Sigmoid colon (tissue), 7 donors: ENCODE data around the gene PANK2. TPM values are rescaled to one million over a fixed set of nuclear protein-coding genes. Genes with fewer than 3 reads are reported as not detected.
"Not testable (repeated sequence)": the region's sequence is repeated elsewhere in the genome, so short reads cannot be mapped to it uniquely, and the experiment has no call there.

ENCODE experiments used
- DNase-seq: peaks from one replicate; pipeline ENCODE4 v3.0.0-alpha.2; 2019
- H3K27ac ChIP-seq, 4 donors: fragments of 200-600 bp; sonication (generic); one replicate each; pipeline ENCODE4 v1.5.1; 2016 to 2019; ENCODE audit warnings: mild to moderate bottlenecking in 1 of 4
- H3K27me3 ChIP-seq, 3 donors: fragments of 200-600 bp; sonication (generic); one replicate each; pipeline ENCODE4 v1.5.1; 2019; ENCODE audit warnings: mild to moderate bottlenecking in 1 of 3
- H3K36me3 ChIP-seq, 4 donors: fragments of 200-600 bp; sonication (generic); one replicate each; pipeline ENCODE4 v1.5.1; 2016 to 2019
- H3K4me1 ChIP-seq, 4 donors: fragments of 200-600 bp; sonication (generic); one replicate each; pipeline ENCODE4 v1.5.1; 2017 to 2019
- H3K4me3 ChIP-seq, 4 donors: fragments of 200-600 bp; sonication (generic); one replicate each; pipeline ENCODE4 v1.5.1; 2017 to 2019; ENCODE audit warnings: mild to moderate bottlenecking in 2 of 4, moderate library complexity in 1 of 4
- H3K9me3 ChIP-seq, 4 donors: fragments of 200-600 bp in 3 of 4; sonication (generic) in 3 of 4; one replicate each; pipeline versions ENCODE4 v1.5.1 to v1.6.1; 2013 to 2019
- EP300 ChIP-seq, 4 donors: sonication (generic); formaldehyde crosslinking; IDR thresholded peaks; one replicate each; pipeline ENCODE4 v1.6.1; 2017; ENCODE audit warnings: antibody characterized with exemption in 4 of 4
- POLR2A ChIP-seq, 2 donors: fragments of 450-650 bp; IDR thresholded peaks; one replicate each; pipeline ENCODE4 v1.6.1; 2016; ENCODE audit warnings: antibody characterized with exemption in 2 of 2, mild to moderate bottlenecking in 2 of 2, moderate library complexity in 2 of 2
- POLR2AphosphoS5 ChIP-seq, 4 donors: sonication (generic); formaldehyde crosslinking; IDR thresholded peaks; one replicate each; pipeline ENCODE4 v1.6.1; 2017; ENCODE audit warnings: antibody characterized with exemption in 4 of 4
- WGBS, 2 donors: extraction: QIAGEN DNeasy Blood & Tissue Kit; methylation state at CpG; one replicate each; pipeline ENCODE4 v1.1.7; 2013; 5-methylcytosine and 5-hydroxymethylcytosine counted together
- intact Hi-C: fragments of 100-400 bp; cut with DNase I; formaldehyde crosslinking; loops from one replicate; pipeline ENCODE4 v1.15.1; 2023
- polyA plus RNA-seq, 3 donors: library from polyadenylated mRNA; stranded (reverse); fragments of 200-250 nt; gene quantifications; one replicate each; pipeline ENCODE4 v1.2.3, GENCODE V29; 2013
- total RNA-seq, 4 donors: library from RNA; depleted of rRNA; stranded (reverse); fragments of >200 nt; gene quantifications; one replicate each; pipeline ENCODE4 v1.1.0, GENCODE V29; 2016
- TF ChIP-seq, protein P1 (sequence below), 4 experiments: fragments of 450-650 bp in 3 of 4; fragments of 200-600 bp in 1 of 4; IDR thresholded peaks; one replicate each; pipeline ENCODE4 v1.5.1; 2016 to 2019; ENCODE audit warnings: antibody characterized with exemption in 4 of 4, mild to moderate bottlenecking in 3 of 4, moderate library complexity in 2 of 4
- donor health status: healthy with polysubstance abuse.
- donor health status: Bipolar disorder and iron deficiency.
- donor health status: healthy.

Gene PANK2
- total and polyA plus RNA-seq, 7 donors: 16.2 to 43.2 (median 35.1) TPM

DNA sequence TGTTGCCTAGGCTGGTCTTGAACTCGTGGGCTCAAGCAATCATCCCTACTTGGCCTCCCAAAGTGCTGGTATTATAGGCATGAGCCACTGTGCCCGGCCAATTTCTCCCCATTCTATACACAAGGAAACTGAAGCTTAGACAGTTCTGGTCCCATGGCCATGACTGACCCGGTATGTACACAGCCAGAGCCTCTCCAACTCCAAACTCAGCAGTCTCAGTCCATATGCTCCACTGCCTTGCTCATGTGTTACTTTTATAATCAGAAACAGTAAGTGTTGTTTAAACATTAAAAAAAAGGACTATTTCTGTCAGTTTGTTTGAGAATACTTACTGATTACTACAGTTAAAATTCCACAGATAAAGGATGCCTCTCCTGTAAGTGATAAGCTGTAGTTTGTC, 75.5 kb downstream of the PANK2 start:
- Histone ChIP-seq H3K4me3 (no peak overlapping the region), H3K27me3 (no peaks in the 10 kb centered on the region), H3K36me3 (peaks cover 0 to 4% (median 0%) of the 10 kb centered on the region in 4 donors), H3K9me3 (no peaks in the 10 kb centered on the region), H3K4me1 (no peaks in the 10 kb centered on the region), H3K27ac (no peak overlapping the region)
- no peak for DNase-seq
- intact Hi-C loops: no loop called here
- TF ChIP-seq POLR2A (IDR thresholded peaks at IDR 0.05) (no peak), POLR2AphosphoS5 (IDR thresholded peaks at IDR 0.05) (no peak), EP300 (IDR thresholded peaks at IDR 0.05) (no peak)
- TF ChIP-seq, protein P1, sequence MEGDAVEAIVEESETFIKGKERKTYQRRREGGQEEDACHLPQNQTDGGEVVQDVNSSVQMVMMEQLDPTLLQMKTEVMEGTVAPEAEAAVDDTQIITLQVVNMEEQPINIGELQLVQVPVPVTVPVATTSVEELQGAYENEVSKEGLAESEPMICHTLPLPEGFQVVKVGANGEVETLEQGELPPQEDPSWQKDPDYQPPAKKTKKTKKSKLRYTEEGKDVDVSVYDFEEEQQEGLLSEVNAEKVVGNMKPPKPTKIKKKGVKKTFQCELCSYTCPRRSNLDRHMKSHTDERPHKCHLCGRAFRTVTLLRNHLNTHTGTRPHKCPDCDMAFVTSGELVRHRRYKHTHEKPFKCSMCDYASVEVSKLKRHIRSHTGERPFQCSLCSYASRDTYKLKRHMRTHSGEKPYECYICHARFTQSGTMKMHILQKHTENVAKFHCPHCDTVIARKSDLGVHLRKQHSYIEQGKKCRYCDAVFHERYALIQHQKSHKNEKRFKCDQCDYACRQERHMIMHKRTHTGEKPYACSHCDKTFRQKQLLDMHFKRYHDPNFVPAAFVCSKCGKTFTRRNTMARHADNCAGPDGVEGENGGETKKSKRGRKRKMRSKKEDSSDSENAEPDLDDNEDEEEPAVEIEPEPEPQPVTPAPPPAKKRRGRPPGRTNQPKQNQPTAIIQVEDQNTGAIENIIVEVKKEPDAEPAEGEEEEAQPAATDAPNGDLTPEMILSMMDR (IDR thresholded peaks at IDR 0.05): no peak
- WGBS, 2 donors: 80 to 84% methylated on average over 3 of the region's 3 CpGs

DNA sequence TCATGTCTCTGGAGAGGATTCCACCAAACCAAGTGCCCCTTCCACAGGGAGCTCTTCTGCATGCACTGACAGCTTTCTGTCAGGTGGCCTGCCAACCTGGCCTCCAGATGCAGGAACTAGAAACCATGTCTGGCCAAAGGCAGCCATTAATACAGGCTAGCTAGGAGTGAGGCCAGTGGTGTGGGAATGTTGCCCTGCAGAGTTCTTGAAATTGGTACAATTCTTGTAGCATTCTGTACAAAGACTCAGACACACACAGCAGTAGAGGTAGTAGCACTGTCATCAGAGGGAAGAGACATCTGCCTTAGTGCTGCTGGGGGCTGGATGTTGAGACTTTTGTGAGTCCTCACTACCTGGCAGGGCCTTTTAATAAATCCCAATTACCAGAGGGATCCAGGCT, 77.4 kb downstream of the PANK2 start:
- intact Hi-C loops: no loop called here
- H3K4me3 ChIP-seq: no peak overlapping the region
- no peaks in the 10 kb centered on the region for H3K27me3 ChIP-seq
- no peaks in the 10 kb centered on the region for H3K36me3 ChIP-seq
- no peaks in the 10 kb centered on the region for H3K4me1 ChIP-seq
- no peaks in the 10 kb centered on the region for H3K9me3 ChIP-seq
- TF ChIP-seq, protein P1 (IDR thresholded peaks at IDR 0.05): no peak
- TF ChIP-seq POLR2A (IDR thresholded peaks at IDR 0.05) (no peak), POLR2AphosphoS5 (IDR thresholded peaks at IDR 0.05) (no peak), EP300 (IDR thresholded peaks at IDR 0.05) (no peak)
- DNase-seq: no peak
- H3K27ac ChIP-seq: no peak overlapping the region

DNA sequence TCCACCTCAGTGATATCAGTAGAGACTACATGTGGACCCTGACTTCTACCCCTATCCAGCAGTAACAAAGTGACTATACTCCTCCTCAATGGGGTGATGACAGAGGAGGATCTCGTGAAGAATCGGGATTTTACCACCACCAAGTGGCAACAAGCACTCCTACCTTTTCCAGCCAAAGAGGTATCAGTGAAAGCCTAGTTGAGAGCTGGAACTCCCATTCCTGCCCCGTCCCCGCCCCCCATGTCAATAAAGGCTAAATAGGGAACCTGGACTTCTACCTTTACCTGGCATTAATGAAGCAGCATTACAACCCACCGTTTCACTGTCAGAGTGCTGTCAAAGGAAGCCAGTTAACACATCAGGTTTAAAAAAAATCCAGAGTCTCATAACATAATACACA, 80.8 kb downstream of the PANK2 start:
- Histone ChIP-seq H3K9me3 (peaks cover 0 to 2% (median 0%) of the 10 kb centered on the region in 4 donors), H3K4me1 (no peaks in the 10 kb centered on the region), H3K27me3 (no peaks in the 10 kb centered on the region), H3K4me3 (no peak overlapping the region), H3K27ac (no peak overlapping the region), H3K36me3 (no peaks in the 10 kb centered on the region)
- WGBS, 2 donors: 31 to 80% methylated on average over 5 of the region's 5 CpGs
- no peak for TF ChIP-seq EP300 (IDR thresholded peaks at IDR 0.05)
- TF ChIP-seq POLR2AphosphoS5 (IDR thresholded peaks at IDR 0.05): no peak
- no peak for TF ChIP-seq POLR2A (IDR thresholded peaks at IDR 0.05)
- TF ChIP-seq, protein P1 (IDR thresholded peaks at IDR 0.05): no peak
- DNase-seq: no peak
- intact Hi-C loops: no loop called here

DNA sequence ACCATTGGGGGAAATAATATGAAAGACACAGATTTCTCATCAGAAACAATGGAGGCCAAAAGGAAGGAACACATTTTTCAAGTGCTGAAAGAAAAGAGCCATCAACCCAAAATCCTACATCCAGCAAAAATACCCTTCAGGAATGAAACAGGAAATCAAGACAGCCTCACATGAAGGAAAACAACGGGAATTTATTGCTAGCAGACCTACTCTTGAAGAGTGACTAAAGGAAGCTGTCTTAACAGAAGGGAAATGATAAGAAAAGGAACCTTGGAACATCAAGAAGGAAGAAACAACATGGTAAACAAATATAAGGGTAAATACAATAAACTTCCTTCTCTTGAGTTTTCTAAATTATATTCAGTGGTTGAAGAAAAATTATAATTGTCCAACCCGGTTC, 82.0 kb downstream of the PANK2 start:
- Histone ChIP-seq H3K36me3 (no peaks in the 10 kb centered on the region), H3K4me1 (no peaks in the 10 kb centered on the region), H3K4me3 (no peak overlapping the region), H3K9me3 (peaks cover 0 to 2% (median 0%) of the 10 kb centered on the region in 4 donors), H3K27me3 (no peaks in the 10 kb centered on the region), H3K27ac (no peak overlapping the region)
- 25 to 68% methylated on average over 2 of the region's 2 CpGs for WGBS, 2 donors
- DNase-seq: no peak
- intact Hi-C loops: no loop called here
- TF ChIP-seq, protein P1 (IDR thresholded peaks at IDR 0.05): no peak
- TF ChIP-seq EP300 (IDR thresholded peaks at IDR 0.05): no peak
- TF ChIP-seq POLR2AphosphoS5 (IDR thresholded peaks at IDR 0.05): no peak
- no peak for TF ChIP-seq POLR2A (IDR thresholded peaks at IDR 0.05)

DNA sequence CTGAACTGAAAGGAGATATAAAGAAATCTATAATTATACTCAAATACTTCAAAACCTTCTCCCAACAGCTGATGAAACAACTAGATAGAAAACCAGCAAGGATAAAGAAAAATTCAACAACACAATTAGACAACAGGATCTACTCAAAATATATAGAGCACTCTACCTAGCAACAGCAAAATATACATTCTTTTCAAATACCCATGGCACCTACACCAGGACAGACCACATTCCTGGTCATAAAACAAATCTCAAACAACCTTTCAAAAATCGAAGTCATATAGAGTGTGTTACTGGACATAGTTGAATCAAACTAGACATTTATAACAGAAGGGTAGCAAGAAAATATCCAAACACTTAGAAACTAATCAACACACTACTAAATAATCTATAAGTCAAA, 83.0 kb downstream of the PANK2 start:
- peaks cover 0 to 2% (median 0%) of the 10 kb centered on the region in 4 donors for H3K9me3 ChIP-seq

DNA sequence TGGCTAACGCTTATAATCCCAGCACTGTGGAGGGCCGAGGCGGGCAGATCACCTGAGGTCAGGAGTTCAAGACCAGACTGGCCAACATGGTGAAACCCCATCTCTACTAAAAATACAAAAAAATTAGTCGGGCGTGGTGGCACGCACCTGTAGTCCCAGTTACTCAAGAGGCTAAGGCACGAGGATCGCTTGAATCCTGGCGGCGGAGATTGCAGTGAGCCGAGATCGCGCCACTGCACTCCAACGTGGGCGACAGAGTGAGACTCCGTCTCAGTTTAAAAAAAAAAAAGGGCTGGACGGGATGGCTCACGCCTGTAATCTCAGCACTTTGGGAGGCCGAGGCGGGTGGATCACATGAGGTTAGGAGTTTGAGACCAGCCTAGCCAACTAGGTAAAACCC, 83.4 kb downstream of the PANK2 start:
- H3K27me3 ChIP-seq, H3K9me3 ChIP-seq, H3K36me3 ChIP-seq, H3K4me1 ChIP-seq, DNase-seq, H3K4me3 ChIP-seq, H3K27ac ChIP-seq, intact Hi-C loops: not testable (repeated sequence)
- WGBS, 2 donors: 97% methylated on average over 20 of the region's 20 CpGs

More for the DNA sequence above, 83.0 kb downstream of the PANK2 start:
- Histone ChIP-seq H3K36me3 (no peaks in the 10 kb centered on the region), H3K27me3 (no peaks in the 10 kb centered on the region), H3K27ac (no peak overlapping the region), H3K4me3 (no peak overlapping the region), H3K4me1 (no peaks in the 10 kb centered on the region)
- intact Hi-C loops: no loop called here
- no peak for DNase-seq
- 80 to 91% methylated on average over 1 of the region's 1 CpG for WGBS, 2 donors
- TF ChIP-seq, protein P1 (IDR thresholded peaks at IDR 0.05): no peak
- TF ChIP-seq EP300 (IDR thresholded peaks at IDR 0.05) (no peak), POLR2A (IDR thresholded peaks at IDR 0.05) (no peak), POLR2AphosphoS5 (IDR thresholded peaks at IDR 0.05) (no peak)
